ENCODE results near the gene DOK1.
A peak's percentile ranks its signal among the peaks of the same experiment; 100 is the strongest.

Gene DOK1

GRCh38 chr2:74532222-74532621, 22.3 kb upstream of the DOK1 start:
- Mint-ChIP-seq H3K36me3 (peaks cover 9% of the 10 kb centered on the region), H3K4me3 (peak overlapping the region; percentile 63), H3K27ac (peak overlapping the region; percentile 7), H3K27me3 (no peaks in the 10 kb centered on the region), H3K9me3 (ENCODE audit: low read depth) (no peaks in the 10 kb centered on the region), H3K4me1 (ENCODE audit: low read depth) (peaks cover 27% of the 10 kb centered on the region)

GRCh38 chr2:74533464-74533863, 21.1 kb upstream of the DOK1 start:
- peaks cover 2% of the 10 kb centered on the region for H3K27me3 Mint-ChIP-seq
- peaks cover 20% of the 10 kb centered on the region for H3K4me1 Mint-ChIP-seq (ENCODE audit: low read depth)
- no peak overlapping the region for H3K27ac Mint-ChIP-seq
- H3K36me3 Mint-ChIP-seq = peaks cover 6% of the 10 kb centered on the region
- H3K4me3 Mint-ChIP-seq = no peak overlapping the region
- H3K9me3 Mint-ChIP-seq (ENCODE audit: low read depth) = no peaks in the 10 kb centered on the region

DNA sequence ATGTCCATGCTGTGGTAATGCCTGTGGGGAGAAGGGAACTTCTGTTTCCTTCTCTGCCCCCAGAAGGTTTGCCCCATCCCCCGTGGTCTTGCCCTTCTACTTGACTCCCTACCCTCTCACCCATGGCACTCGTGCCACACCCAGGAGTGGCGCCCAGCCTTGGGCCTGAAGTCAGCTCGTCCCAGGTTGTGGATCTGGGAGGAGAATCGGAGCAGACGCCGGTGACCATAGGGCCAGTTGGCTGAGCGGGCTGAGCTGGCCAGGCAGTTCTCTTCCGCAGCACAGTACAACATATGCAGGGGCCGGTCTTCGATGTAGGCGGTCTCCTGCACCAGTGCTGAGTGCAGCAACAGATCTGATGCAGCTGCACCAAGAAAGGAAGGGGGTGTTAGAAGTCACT, 20.1 kb upstream of the DOK1 start:
- Mint-ChIP-seq H3K36me3 (peaks cover 2% of the 10 kb centered on the region), H3K9me3 (ENCODE audit: low read depth) (no peaks in the 10 kb centered on the region), H3K4me1 (ENCODE audit: low read depth) (peaks cover 20% of the 10 kb centered on the region), H3K27me3 (peaks cover 3% of the 10 kb centered on the region), H3K27ac (no peak overlapping the region), H3K4me3 (no peak overlapping the region)

- H3K4me1 Mint-ChIP-seq (ENCODE audit: low read depth) = peaks cover 19% of the 10 kb centered on the region
- peaks cover 2% of the 10 kb centered on the region for H3K36me3 Mint-ChIP-seq
- H3K27ac Mint-ChIP-seq = no peak overlapping the region
- H3K27me3 Mint-ChIP-seq = peaks cover 3% of the 10 kb centered on the region
- H3K4me3 Mint-ChIP-seq = no peak overlapping the region
- no peaks in the 10 kb centered on the region for H3K9me3 Mint-ChIP-seq (ENCODE audit: low read depth)
These were observed 19.0 kb upstream of the DOK1 start for GRCh38 chr2:74535440-74535965.

DNA sequence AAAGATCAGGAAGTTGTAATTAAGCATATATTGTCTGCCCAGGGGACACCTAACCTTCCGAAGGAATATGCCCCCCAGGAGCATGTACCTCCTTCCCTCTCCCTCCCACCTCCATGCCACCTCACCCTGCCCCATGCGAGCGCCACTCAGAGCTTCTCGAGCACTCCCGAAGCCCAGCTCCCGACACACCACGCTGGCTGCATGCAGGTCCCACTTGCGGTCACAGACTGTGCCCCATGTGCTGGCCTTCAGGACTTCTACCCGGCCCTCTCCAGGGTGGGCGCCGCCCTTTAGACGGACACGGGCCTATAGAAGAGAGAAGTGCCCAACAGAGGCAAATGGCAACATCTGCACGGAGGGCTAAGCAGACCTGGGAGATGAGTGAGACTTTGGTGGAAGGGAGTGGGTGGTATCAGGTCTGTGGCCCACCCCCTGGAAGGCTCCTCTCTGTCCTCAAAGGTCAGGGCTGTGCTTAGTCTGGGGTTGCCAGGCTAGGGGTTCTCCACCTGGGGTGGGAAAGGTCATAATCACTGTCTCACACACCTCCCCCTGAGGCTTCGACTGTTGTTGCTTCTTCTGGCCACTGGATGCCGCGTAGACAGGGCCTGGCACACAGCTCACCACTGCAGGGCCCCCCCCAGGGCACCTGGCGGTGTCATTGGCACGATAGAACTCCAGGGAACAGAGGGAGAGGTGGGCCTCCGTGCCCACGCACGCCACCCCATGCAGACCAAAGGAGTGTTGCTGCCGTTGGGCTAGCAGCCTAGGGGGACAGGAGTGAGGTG, 18.2 kb upstream of the DOK1 start:
- H3K36me3 Mint-ChIP-seq = peaks cover 2% of the 10 kb centered on the region
- H3K4me3 Mint-ChIP-seq = no peak overlapping the region
- no peak overlapping the region for H3K27ac Mint-ChIP-seq
- H3K4me1 Mint-ChIP-seq (ENCODE audit: low read depth) = peaks cover 10% of the 10 kb centered on the region
- H3K9me3 Mint-ChIP-seq (ENCODE audit: low read depth) = no peaks in the 10 kb centered on the region
- H3K27me3 Mint-ChIP-seq = peaks cover 3% of the 10 kb centered on the region

DNA sequence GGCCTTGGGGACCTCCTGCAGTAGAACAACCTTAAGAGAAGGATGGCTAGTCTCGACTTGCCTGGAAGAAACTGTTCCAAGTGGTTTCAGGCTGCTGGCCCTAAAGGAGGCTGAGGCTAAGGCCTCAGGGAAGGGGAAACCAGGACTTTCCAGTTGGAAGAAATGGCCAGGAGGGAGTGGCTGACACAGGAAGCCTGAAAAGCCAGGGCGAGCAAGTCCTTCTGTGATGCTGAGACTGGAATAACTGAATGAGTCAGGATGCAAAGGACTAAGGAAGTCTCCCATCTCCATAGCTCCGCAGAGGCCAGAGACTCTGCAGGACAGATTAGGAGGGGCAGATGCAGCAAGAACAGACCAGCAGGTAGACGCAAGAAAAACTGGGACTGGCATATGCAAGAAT, 17.4 kb upstream of the DOK1 start:
- H3K4me3 Mint-ChIP-seq = no peak overlapping the region
- no peak overlapping the region for H3K27ac Mint-ChIP-seq
- no peaks in the 10 kb centered on the region for H3K9me3 Mint-ChIP-seq (ENCODE audit: low read depth)
- H3K27me3 Mint-ChIP-seq = peaks cover 4% of the 10 kb centered on the region
- peaks cover 4% of the 10 kb centered on the region for H3K4me1 Mint-ChIP-seq (ENCODE audit: low read depth)
- peaks cover under 1% of the 10 kb centered on the region for H3K36me3 Mint-ChIP-seq

DNA sequence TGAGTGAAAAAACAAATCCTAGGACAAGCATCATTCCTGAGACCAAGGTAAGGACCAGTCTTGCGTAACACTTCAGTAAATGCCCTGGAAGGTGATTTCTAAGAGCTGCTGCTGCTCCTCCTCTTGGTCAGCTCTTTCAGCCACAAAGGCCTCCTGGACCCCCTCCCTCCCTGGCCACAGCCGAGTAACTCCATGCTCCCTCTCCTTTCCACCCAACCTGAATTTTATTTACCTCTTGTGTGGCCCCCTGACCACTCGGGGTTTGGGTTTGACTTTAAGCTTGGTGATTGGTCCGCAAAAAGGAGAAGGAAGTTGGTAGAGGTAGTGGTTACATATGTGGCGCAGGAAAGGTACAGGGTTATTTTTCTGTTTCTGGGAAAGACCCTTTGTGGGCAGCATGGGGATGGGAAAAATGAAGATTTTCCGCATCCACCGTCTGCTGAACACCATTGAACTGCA, 15.6 kb upstream of the DOK1 start:
- Mint-ChIP-seq H3K4me1 (ENCODE audit: low read depth) (no peaks in the 10 kb centered on the region), H3K36me3 (peaks cover 2% of the 10 kb centered on the region), H3K27me3 (peaks cover 11% of the 10 kb centered on the region), H3K27ac (no peak overlapping the region), H3K9me3 (ENCODE audit: low read depth) (no peaks in the 10 kb centered on the region), H3K4me3 (no peak overlapping the region)

DNA sequence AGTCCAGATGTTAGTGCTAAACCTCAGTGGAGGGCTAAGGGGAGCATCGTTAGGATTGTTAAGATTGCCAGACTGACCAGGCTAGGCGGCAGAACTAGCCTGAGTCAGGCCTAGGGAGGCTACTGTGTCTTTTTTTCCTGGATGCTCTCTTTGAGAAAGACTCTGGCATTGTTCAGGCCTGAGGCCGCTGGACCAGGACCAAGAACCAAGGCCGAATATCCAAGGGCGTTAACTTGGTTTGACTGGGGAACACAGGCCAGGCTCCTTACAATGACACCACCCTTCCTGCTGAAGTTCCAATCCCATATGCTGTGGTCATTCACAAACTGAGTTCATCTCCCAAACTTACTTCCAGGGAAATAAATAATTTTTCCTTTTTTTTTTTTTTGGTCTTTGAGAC, 14.2 kb upstream of the DOK1 start:
- H3K4me1 Mint-ChIP-seq (ENCODE audit: low read depth) = no peaks in the 10 kb centered on the region
- H3K27me3 Mint-ChIP-seq = peaks cover 15% of the 10 kb centered on the region
- H3K27ac Mint-ChIP-seq = no peak overlapping the region
- H3K36me3 Mint-ChIP-seq = peaks cover 2% of the 10 kb centered on the region
- no peaks in the 10 kb centered on the region for H3K9me3 Mint-ChIP-seq (ENCODE audit: low read depth)
- H3K4me3 Mint-ChIP-seq = no peak overlapping the region

DNA sequence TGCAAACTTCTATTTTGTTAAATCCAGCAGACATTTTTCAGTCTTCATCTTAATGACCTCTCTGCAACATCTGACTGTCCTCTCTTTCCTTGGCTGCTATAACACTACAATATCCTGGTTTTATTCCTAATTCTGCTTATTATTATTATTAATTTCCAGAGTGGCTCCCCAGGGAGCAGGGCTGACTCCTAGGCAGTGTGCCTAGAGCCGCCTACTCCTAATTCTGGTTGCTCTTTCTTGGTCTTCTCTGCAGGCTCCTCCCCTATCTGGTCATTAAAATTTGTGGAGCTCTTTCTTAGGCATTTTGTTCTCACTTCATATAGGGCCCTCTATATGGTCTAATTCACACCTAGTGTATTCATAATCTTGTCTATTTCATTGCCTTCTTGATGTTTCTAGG, 11.5 kb upstream of the DOK1 start:
- Mint-ChIP-seq H3K4me1 (ENCODE audit: low read depth) (no peaks in the 10 kb centered on the region), H3K27ac (no peak overlapping the region), H3K4me3 (no peak overlapping the region), H3K36me3 (peaks cover 2% of the 10 kb centered on the region), H3K27me3 (peaks cover 21% of the 10 kb centered on the region), H3K9me3 (ENCODE audit: low read depth) (no peaks in the 10 kb centered on the region)

DNA sequence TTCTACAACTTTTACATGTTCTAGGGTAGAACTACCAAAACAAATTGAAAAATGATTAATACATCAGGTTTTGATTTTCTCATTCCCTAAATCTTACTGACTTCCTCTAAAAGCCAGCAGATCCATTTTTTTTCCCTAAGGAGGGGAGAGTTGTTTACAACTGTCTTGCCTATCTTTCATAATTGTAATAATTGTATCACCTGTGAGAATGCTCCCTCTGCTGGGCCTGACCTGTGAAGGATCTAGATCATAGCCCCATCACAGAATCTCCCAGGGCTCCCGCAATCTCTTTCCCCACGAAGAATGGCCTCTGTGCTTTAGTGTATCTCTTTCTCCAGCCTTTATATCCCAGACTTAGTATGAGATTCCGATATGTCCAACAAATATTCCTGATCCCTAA, 9.9 kb upstream of the DOK1 start:
- Mint-ChIP-seq H3K4me1 (ENCODE audit: low read depth) (peaks cover 7% of the 10 kb centered on the region), H3K4me3 (no peak overlapping the region), H3K27ac (no peak overlapping the region), H3K36me3 (peaks cover 2% of the 10 kb centered on the region), H3K9me3 (ENCODE audit: low read depth) (no peaks in the 10 kb centered on the region), H3K27me3 (peaks cover 28% of the 10 kb centered on the region)

DNA sequence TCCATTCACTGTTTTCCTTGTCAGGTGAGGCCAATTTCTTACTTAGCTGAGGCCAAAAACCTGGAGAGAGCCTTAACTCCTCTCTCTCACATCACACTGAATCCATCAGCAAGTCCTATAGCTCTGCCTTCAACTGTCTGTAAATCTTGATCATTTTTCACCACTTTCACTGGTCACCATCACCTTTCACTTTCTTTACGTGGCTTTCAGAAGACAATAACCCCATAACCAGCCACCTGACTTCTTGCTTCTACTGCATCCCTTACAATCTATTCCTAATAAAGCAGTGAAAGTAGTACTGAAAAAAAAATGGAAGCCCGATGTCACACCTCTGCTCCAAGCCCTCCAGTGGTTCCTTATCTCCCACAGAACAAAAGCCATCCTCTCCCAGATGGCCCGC, 8.5 kb upstream of the DOK1 start:
- Mint-ChIP-seq H3K36me3 (peaks cover 2% of the 10 kb centered on the region), H3K9me3 (ENCODE audit: low read depth) (no peaks in the 10 kb centered on the region), H3K27ac (no peak overlapping the region), H3K4me1 (ENCODE audit: low read depth) (peaks cover 8% of the 10 kb centered on the region), H3K4me3 (no peak overlapping the region), H3K27me3 (peaks cover 36% of the 10 kb centered on the region)

GRCh38 chr2:74548285-74548899, 6.1 kb upstream of the DOK1 start:
- H3K4me3 Mint-ChIP-seq = peak overlapping the region; percentile 87
- no peak overlapping the region for H3K27ac Mint-ChIP-seq
- H3K4me1 Mint-ChIP-seq (ENCODE audit: low read depth) = peaks cover 8% of the 10 kb centered on the region
- H3K27me3 Mint-ChIP-seq = peaks cover 33% of the 10 kb centered on the region
- H3K36me3 Mint-ChIP-seq = no peaks in the 10 kb centered on the region
- no peaks in the 10 kb centered on the region for H3K9me3 Mint-ChIP-seq (ENCODE audit: low read depth)

DNA sequence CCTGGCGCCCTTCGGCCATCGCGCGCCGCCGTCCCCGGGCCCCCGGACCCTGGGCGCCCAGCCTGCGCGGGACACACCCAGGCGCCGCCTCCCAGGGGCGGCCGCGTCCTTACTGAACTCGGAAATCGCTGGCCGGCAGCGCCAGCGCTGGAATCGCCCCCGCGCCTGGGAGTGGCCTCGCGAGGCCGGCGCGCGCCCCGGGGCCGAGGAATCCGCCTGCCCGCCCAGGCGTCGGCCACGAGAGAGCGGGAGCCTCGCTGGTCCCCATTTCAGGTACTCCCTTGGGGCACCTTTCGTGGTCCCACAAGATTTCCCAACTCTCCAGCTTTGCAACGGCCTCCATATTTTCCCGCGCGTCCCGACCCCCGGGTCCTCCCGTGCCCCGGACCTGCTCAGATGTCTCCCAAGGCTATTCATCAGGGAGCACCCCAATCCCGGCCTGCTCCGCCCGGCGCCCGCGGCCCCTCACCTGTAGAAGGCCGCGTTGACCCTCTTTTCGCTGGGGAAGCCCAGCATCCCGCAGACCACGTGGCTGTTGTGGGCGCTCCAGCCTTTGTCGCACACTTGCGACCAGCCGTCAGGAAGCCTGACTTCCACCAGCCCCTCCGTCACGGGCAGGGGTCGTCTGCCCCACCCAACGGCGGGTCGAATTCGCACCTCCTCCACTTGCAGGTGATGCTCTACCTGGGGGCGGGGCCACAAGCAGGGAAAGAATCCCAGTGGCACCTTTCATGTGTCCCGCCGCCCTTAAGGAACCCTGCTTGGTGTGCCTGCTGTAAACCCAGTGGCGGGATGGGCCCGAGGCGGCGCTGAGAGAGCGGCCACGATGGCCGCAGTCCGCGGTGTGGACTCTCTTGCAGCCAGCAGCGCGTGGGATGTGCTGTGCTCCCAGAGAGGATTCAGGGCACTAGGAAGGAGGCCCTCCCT, 5.4 kb upstream of the DOK1 start:
- Mint-ChIP-seq H3K4me1 (ENCODE audit: low read depth) (peaks cover 10% of the 10 kb centered on the region), H3K27ac (no peak overlapping the region), H3K27me3 (peaks cover 32% of the 10 kb centered on the region), H3K36me3 (no peaks in the 10 kb centered on the region), H3K9me3 (ENCODE audit: low read depth) (no peaks in the 10 kb centered on the region), H3K4me3 (peak overlapping the region; percentile 70)

DNA sequence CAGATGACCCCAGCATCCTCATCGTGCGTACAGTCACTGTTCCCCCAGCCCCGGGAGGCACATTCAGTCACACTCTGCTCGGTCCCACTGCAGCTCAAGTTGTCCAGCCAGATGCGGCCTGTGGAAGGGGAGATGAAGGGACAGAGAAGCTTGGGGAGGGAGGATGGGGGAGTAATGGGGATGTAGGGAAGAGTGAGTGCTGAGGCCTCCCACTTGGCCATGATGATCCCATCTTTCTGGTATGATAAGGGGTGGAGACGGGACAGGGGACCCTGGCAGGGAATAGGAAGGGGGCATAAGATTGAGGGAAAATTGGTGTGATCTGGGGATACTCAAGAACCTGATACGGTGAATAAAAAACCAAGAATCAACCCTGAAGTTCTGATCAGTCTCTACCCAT, 4.3 kb upstream of the DOK1 start:
- Mint-ChIP-seq H3K27me3 (peaks cover 29% of the 10 kb centered on the region), H3K4me3 (peak overlapping the region; percentile 70), H3K4me1 (ENCODE audit: low read depth) (peaks cover 11% of the 10 kb centered on the region)

DNA sequence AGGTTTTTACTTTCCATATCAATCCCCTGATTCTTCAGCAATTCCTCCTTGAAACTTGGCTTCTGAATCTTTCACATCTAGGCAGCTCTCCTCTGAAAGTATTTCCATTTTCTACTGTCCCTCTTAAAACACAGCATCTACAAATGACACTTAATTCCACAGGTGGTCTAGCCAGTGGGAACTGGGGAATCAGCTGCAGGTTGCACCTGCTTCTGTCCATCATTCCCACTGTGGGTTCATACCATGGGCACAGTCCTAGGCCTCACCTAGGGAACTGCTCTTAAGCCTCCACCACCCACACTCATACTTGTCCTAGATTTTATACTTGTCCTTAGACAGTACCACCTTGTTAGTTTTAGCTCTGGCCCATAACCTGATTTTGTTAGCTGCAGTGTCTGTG, 3.0 kb upstream of the DOK1 start:
- no peak overlapping the region for H3K4me3 Mint-ChIP-seq
- peaks cover 28% of the 10 kb centered on the region for H3K27me3 Mint-ChIP-seq
- H3K27ac Mint-ChIP-seq = no peak overlapping the region
- H3K36me3 Mint-ChIP-seq = no peaks in the 10 kb centered on the region
- H3K9me3 Mint-ChIP-seq (ENCODE audit: low read depth) = no peaks in the 10 kb centered on the region
- H3K4me1 Mint-ChIP-seq (ENCODE audit: low read depth) = peaks cover 13% of the 10 kb centered on the region

More for the DNA sequence above, 4.3 kb upstream of the DOK1 start:
- H3K9me3 Mint-ChIP-seq (ENCODE audit: low read depth) = no peaks in the 10 kb centered on the region
- no peak overlapping the region for H3K27ac Mint-ChIP-seq
- no peaks in the 10 kb centered on the region for H3K36me3 Mint-ChIP-seq
